IPS-11a (cell line): ENCODE results near the gene ARL4A.
"Not testable (repeated sequence)": the region's sequence is repeated elsewhere in the genome, so short reads cannot be mapped to it uniquely, and the experiment has no call there.

ENCODE experiments used
- H3K4me3 ChIP-seq: one replicate; pipeline ENCODE4 v1.5.1; 2013; ENCODE audit warnings: low read depth, low read length, control low read depth

ARL4A gene

DNA sequence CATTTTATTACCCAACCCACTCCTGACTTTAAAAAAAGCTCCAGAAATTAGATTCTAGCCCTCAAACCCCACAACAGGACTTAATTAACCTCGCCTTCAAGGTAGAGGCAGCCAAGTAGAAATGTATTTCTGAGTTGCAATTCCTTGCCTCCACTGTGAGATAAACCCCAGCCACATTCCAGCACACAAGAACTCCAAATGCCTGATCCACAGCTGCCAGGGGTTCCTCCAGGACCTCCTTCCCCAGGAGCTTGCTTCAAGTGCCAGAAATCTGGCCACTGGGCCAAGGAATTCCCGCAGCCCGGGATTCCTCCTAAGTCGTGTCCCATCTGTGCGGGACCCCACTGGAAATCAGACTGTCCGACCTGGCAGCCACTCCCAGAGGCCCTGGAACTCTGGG is 25.9 kb upstream of the ARL4A start:
- no peak overlapping the region for H3K4me3 ChIP-seq

- no peak overlapping the region for H3K4me3 ChIP-seq
Observed at GRCh38 chr7:12670000-12670729, 17.3 kb upstream of the ARL4A start.

- no peak overlapping the region for H3K4me3 ChIP-seq
Observed at GRCh38 chr7:12670743-12671520, 16.5 kb upstream of the ARL4A start.

GRCh38 chr7:12673436-12673835 is 14.0 kb upstream of the ARL4A start:
- H3K4me3 ChIP-seq = not testable (repeated sequence)

- no peak overlapping the region for H3K4me3 ChIP-seq
Observed at GRCh38 chr7:12674053-12674452, 13.4 kb upstream of the ARL4A start.

DNA sequence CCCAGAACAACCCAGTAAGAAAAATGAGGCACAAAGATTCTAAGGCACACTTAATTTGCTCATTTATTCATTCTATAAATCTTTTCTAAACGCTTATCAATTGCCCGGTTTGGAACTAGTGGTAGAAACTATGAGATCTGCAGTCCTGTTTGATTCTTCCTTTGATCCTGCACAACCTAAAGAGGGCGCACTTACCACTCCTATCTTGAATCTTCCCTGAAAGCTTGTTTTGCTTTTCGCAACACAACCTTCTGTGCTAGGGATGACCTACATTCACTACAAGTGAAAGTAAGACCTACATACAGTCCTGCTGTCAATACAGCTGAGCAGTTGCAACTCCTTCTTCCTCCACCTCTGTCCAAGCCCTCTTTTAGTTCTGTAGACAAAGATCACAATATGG is 12.6 kb upstream of the ARL4A start:
- H3K4me3 ChIP-seq = no peak overlapping the region

DNA sequence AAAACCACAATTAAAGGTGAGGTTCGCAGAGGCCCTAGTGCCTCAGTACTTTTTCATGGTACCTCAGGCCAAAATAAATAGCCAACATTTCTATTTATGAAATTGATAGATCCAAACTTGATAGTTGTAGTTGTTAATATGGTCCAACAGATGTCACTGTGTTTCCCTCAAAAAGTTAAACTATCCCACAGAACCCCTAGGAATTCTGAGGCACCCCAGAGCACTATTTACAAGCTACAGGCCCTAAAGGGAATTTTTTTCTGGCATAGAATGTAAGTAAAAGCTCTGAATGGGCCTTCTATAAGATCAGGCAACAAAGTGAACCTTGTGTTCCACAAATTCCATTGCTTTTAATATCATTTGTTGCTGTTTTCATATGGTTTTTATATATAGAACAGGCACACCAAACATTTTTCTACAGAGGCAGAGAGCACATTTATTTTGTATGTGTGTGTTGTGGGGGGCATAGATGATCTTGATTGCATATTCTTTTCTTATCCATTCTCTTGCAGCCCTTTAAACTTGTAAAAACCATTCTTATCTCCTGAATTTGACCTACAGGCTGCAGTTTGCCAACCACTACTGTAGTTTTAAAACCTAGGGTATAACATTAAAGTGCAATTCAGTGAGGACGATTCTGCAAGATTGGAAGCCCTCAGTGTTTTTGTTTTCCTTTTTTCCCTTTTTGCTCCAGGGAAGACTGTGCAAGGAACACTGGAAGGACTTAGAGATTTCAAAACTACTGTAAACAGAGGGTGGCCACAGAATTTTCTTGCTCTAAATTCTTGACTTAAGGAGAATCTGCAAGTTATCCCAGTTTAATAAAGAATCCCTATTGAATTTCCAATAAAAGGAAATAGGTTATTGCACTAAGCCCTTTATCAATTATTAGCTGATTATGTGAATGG is 3.5 kb upstream of the ARL4A start:
- H3K4me3 ChIP-seq = no peak overlapping the region

DNA sequence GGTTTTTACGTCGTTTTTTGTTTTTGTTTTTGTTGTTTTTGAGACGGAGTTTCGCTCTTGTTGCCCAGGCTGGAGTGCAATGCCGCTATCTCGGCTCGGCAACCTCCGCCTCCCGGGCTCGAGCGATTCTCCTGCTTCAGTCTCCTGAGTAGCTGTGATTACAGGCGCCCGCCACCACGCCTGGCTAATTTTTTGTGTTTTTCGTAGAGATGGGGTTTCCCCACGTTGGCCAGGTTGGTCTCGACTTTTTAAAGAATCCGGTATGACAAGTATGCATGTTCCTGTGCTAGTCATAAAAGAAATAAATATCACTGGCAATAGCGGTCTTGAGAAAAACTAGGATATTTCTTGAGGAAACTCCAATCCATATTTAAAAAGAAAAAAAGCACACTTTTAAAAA is 2.7 kb upstream of the ARL4A start:
- H3K4me3 ChIP-seq = no peak overlapping the region

- no peak overlapping the region for H3K4me3 ChIP-seq
Observed at GRCh38 chr7:12685550-12685949, 1.9 kb upstream of the ARL4A start.

- H3K4me3 ChIP-seq = peak overlapping the region; percentile 93
Observed at GRCh38 chr7:12686234-12686890, 1.1 kb upstream of the ARL4A start.

GRCh38 chr7:12687718-12688171 is 312 bp downstream of the ARL4A start:
- peak overlapping the region; percentile 93 for H3K4me3 ChIP-seq

DNA sequence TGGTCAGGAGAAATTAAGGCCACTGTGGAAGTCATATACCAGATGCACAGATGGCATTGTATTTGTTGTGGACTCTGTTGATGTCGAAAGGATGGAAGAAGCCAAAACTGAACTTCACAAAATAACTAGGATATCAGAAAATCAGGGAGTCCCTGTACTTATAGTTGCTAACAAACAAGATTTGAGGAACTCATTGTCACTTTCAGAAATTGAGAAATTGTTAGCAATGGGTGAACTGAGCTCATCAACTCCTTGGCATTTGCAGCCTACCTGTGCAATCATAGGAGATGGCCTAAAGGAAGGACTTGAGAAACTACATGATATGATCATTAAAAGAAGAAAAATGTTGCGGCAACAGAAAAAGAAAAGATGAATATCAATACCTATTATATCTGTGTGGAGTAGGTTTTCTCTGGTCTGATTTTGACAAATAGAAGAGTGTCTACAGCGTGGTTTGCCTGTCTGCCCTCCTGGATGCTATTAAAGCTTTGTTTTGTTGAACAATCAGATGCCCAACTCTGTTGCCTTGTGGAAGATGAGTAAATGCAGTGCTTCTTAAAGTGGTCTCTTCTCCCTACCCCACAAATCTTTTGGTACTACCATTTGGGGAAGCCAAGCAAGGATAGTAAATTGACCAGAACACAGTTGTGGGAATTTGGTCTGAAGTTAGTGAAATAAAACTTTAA is 1.2 kb downstream of the ARL4A start:
- peak overlapping the region; percentile 38 for H3K4me3 ChIP-seq

- H3K4me3 ChIP-seq = peak overlapping the region; percentile 38
Observed at GRCh38 chr7:12689451-12689850, 2.0 kb downstream of the ARL4A start.

- peak overlapping the region; percentile 38 for H3K4me3 ChIP-seq
Observed at GRCh38 chr7:12690041-12690878, 2.8 kb downstream of the ARL4A start.

- not testable (repeated sequence) for H3K4me3 ChIP-seq
Observed at GRCh38 chr7:12691388-12691787, 4.0 kb downstream of the ARL4A start.

- H3K4me3 ChIP-seq = no peak overlapping the region
Observed at GRCh38 chr7:12692035-12692434, 4.6 kb downstream of the ARL4A start.

DNA sequence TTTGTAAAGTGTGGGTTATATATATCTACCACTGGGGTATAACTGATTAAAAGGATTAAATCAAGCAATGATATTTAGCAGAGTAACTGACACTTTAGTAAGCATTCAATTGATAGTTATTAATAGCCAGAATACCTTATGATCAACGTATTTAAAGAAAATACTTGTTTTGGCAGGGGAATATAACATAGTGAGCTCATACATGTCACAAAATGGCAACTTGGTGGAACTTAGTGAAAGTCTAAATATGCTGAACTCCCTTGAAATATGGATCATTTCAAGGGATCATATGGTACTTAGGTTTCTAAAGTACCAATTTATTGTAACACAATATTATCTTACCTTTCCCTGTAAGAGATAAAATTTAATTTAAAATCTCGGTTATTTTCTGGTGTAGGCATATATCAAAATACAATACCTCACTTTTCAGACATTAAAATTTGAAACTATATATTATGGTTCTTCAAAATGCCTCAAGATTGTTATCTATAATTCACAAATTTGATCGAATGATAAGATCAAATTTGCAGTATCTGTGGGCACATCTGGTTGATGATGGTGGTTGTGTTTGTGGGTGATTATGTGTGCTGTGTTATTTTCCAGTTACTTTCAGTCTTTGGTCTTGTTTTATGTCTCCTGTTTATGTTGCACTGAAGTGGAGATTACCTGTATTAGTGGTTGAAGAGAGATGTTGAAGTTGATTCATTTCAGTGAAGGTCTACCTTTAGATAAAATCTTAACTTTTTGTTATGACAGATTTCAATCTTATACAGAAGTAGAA is 5.2 kb downstream of the ARL4A start:
- no peak overlapping the region for H3K4me3 ChIP-seq

GRCh38 chr7:12694817-12695216 is 7.4 kb downstream of the ARL4A start:
- no peak overlapping the region for H3K4me3 ChIP-seq

- no peak overlapping the region for H3K4me3 ChIP-seq
Observed at GRCh38 chr7:12695965-12696364, 8.5 kb downstream of the ARL4A start.
